ENCODE measurements around the gene C1orf35.

Gene C1orf35

GRCh38 chr1:228062085-228062791, 40.9 kb downstream of the C1orf35 start:
- no peak for FAIRE-seq

DNA sequence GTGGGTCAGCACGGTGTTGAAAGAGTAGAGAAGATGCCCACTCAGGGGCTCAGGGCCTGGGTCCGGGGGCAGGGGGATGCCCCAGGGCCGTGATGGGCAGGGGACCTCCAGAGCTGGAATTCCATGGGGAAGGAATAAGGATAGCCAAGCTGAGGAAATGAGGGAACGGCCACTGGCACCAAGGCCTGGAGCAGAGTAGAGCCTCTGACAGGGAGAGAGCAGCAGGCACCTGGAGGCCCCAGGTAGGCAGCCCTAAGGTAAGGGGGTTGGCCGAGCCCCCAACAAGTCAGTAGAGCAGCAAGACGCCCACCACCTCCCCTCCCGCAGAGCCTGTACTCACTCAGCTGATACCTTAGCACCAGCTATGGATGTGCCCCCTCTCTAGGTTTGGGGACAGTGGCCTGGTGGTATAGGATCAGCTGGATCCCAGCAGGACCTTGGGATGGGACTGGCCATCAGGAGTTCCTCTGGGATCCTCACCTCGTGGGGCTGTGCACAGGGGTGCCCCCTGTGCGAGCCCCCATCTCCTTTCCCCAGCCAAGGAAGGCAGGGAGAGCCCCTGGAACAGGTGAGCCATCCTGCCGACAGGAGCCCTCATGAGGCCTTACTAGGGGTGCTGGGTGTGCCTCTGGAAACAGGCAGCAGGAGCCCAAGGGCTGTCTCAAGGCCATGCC, 41.6 kb downstream of the C1orf35 start:
- FAIRE-seq, result no peak

- no peak for FAIRE-seq
These were observed 42.5 kb downstream of the C1orf35 start for GRCh38 chr1:228060458-228061190.

DNA sequence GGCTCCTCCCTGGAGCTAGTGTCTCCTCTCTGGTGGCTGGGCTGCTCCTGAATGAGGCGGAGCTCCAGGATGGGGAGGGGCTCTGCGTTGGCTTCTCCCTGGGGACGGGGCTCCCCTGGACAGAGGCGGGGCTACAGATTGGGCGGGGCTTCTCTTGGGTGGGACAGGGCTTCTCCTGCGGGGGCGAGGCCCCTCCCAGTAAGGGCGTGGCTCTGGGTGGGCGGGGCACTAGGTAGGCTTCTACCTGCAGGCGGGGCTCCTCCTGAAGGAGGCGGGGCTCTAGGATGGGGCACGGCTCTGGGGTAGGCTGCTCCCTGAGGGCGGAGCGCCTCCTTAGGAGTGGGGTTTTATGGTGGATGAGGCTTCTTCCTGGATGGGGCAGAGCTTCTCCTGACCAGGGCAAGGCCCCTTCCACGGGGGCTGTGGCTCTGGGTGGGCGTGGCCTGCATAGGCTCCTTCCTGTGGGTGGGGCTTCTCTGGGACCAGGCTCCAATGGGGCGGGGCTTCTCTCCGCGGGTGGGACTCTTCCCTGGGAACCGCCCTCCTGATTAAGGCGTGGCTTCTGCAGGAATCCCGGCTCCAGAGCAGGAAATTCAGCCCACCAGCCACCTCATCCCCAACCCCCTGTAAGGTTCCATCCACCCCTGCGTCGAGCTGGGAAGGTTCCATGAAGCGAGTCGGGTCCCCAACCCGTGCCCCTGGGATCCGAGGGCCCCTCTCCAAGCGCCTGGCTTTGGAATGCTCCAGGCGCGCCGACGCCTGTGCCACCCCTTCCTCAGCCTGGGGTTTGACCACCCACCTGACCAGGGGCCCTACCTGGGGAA, 43.3 kb downstream of the C1orf35 start:
- FAIRE-seq, result no peak

GRCh38 chr1:228058949-228059633, 44.0 kb downstream of the C1orf35 start:
- no peak for FAIRE-seq

DNA sequence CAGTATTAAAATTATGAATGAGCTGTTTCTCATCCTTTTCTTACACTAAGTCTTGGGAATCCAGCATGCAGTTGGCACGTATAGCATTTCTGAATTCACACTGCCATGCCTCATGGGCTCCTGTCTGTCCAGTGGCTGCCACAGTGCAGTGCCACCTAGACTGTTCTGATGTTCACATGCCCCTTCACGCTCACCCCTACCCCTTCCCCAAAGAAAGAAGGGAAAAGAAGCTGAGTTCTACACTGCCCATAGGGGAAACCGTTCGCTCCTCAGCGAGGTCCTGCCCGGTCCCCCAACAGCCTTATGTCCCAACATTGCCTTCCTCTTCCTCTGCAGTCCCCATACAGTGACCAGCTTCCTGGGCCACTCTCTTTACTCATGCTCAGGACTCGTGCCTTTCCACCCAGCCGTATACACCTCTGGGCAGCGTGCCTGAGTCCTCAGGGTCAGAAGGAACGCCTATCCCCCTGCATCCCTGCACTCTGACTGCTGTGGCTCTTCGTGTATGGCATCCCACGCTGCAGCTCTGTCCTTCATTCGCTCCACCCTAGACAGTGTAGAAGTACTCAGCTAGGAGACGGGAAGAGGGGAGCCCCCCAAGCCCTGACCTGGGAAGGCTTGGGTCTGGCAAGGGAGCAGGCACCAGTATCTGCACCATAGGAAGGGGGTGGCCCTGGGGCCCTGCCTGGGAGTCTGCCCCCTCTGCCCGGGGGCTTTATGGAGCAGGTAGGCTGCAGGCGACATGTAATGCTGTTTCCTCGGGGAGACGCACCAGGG, 44.8 kb downstream of the C1orf35 start:
- FAIRE-seq, result no peak

Measured in endometrium (tissue), 2 donors.